Activated T-cell treated with anti-CD3 and anti-CD28 coated beads, Interleukin-2, amount 50 U/mL, for 4 hours (primary cell): ENCODE results near the gene SALL4. TPM values are rescaled to one million over a fixed set of nuclear protein-coding genes. Genes with fewer than 3 reads are reported as not detected.
"Not testable (repeated sequence)": the region's sequence is repeated elsewhere in the genome, so short reads cannot be mapped to it uniquely, and the experiment has no call there.

Experiments
- ATAC-seq, 2 donors: fragments of 200-7000 bp; cut with Tn5 transposase; one replicate each; pipeline ENCODE4 v1.10.0; 2021
- DNase-seq: peaks from one replicate; pipeline ENCODE4 v3.0.0-alpha.2; 2020
- H3K27me3 Mint-ChIP-seq: one replicate; pipeline ENCODE4 v1.8.0; 2021; ENCODE audit warnings: low read depth, mixed read lengths
- H3K36me3 Mint-ChIP-seq: one replicate; pipeline ENCODE4 v1.8.0; 2022; ENCODE audit warnings: mixed read lengths; ENCODE audit not compliant: insufficient read depth
- H3K4me1 Mint-ChIP-seq: one replicate; pipeline ENCODE4 v1.8.0; 2021; ENCODE audit warnings: low read depth, mixed read lengths
- H3K4me3 Mint-ChIP-seq: one replicate; pipeline ENCODE4 v1.8.0; 2021; ENCODE audit warnings: mild to moderate bottlenecking, moderate library complexity, mixed read lengths
- H3K9me3 Mint-ChIP-seq: one replicate; pipeline ENCODE4 v1.8.0; 2021; ENCODE audit warnings: mixed read lengths
- total RNA-seq, 3 donors: library from RNA; stranded (reverse); gene quantifications; one replicate each; pipeline ENCODE4 v1.2.1, GENCODE V29; 2021

The SALL4 gene
- total RNA-seq, result under 1 TPM; 0.08 to 0.22 (median 0.15) TPM

GRCh38 chr20:51802170-51802751 is at the start of gene SALL4:
Gene SALL4, minus strand, starts transcription at chr20:51802521. Its CDS starts 113 bp downstream, at chr20:51802408.
- ATAC-seq (no peak), DNase-seq (no peak)
- Mint-ChIP-seq H3K9me3 (no peaks in the 10 kb centered on the region), H3K4me1 (peaks cover 6% of the 10 kb centered on the region), H3K27me3 (peaks cover 62% of the 10 kb centered on the region), H3K36me3 (no peaks in the 10 kb centered on the region), H3K4me3 (no peak within 1 kb of the TSS)

- H3K4me1 Mint-ChIP-seq, result no peaks in the 10 kb centered on the region
Observed at GRCh38 chr20:51848346-51848745, 46.0 kb upstream of the SALL4 start.

GRCh38 chr20:51840865-51841264 is 38.5 kb upstream of the SALL4 start:
- H3K27me3 Mint-ChIP-seq, result peaks cover 10% of the 10 kb centered on the region
- no peak overlapping the region for H3K4me3 Mint-ChIP-seq
- DNase-seq (no peak), ATAC-seq (no peak)
- no peaks in the 10 kb centered on the region for H3K36me3 Mint-ChIP-seq
- H3K4me1 Mint-ChIP-seq, result no peaks in the 10 kb centered on the region
- no peaks in the 10 kb centered on the region for H3K9me3 Mint-ChIP-seq

More at GRCh38 chr20:51848346-51848745, 46.0 kb upstream of the SALL4 start:
- Mint-ChIP-seq H3K36me3 (no peaks in the 10 kb centered on the region), H3K4me3 (no peak overlapping the region), H3K9me3 (no peaks in the 10 kb centered on the region), H3K27me3 (peaks cover 5% of the 10 kb centered on the region)
- ATAC-seq (no peak), DNase-seq (no peak)

- H3K9me3 Mint-ChIP-seq, result no peaks in the 10 kb centered on the region
- H3K4me1 Mint-ChIP-seq, result no peaks in the 10 kb centered on the region
- DNase-seq (no peak), ATAC-seq (no peak)
- H3K27me3 Mint-ChIP-seq, result peaks cover 5% of the 10 kb centered on the region
- no peaks in the 10 kb centered on the region for H3K36me3 Mint-ChIP-seq
- no peak overlapping the region for H3K4me3 Mint-ChIP-seq
Observed at GRCh38 chr20:51837876-51838420, 35.6 kb upstream of the SALL4 start.

GRCh38 chr20:51837436-51837835 is 35.1 kb upstream of the SALL4 start:
- H3K4me3 Mint-ChIP-seq, result no peak overlapping the region
- ATAC-seq (no peak), DNase-seq (no peak)
- no peaks in the 10 kb centered on the region for H3K4me1 Mint-ChIP-seq
- H3K9me3 Mint-ChIP-seq, result no peaks in the 10 kb centered on the region
- no peaks in the 10 kb centered on the region for H3K36me3 Mint-ChIP-seq
- peaks cover 5% of the 10 kb centered on the region for H3K27me3 Mint-ChIP-seq

GRCh38 chr20:51833326-51833725 is 31.0 kb upstream of the SALL4 start:
- no peak overlapping the region for H3K4me3 Mint-ChIP-seq
- H3K27me3 Mint-ChIP-seq, result peaks cover 3% of the 10 kb centered on the region
- no peak for ATAC-seq
- no peaks in the 10 kb centered on the region for H3K4me1 Mint-ChIP-seq
- no peaks in the 10 kb centered on the region for H3K9me3 Mint-ChIP-seq
- no peaks in the 10 kb centered on the region for H3K36me3 Mint-ChIP-seq
- DNase-seq, result no peak

- Mint-ChIP-seq H3K4me3 (no peak overlapping the region), H3K27me3 (no peaks in the 10 kb centered on the region), H3K4me1 (no peaks in the 10 kb centered on the region), H3K36me3 (no peaks in the 10 kb centered on the region), H3K9me3 (no peaks in the 10 kb centered on the region)
- DNase-seq (no peak), ATAC-seq (no peak)
Observed at GRCh38 chr20:51832276-51832675, 30.0 kb upstream of the SALL4 start.

- H3K4me1 Mint-ChIP-seq, result no peaks in the 10 kb centered on the region
- no peak for DNase-seq
- ATAC-seq, result no peak
- no peak overlapping the region for H3K4me3 Mint-ChIP-seq
- no peaks in the 10 kb centered on the region for H3K9me3 Mint-ChIP-seq
- H3K27me3 Mint-ChIP-seq, result no peaks in the 10 kb centered on the region
- H3K36me3 Mint-ChIP-seq, result no peaks in the 10 kb centered on the region
Observed at GRCh38 chr20:51831866-51832265, 29.5 kb upstream of the SALL4 start.

GRCh38 chr20:51830538-51830937 is 28.2 kb upstream of the SALL4 start:
- no peaks in the 10 kb centered on the region for H3K27me3 Mint-ChIP-seq
- no peaks in the 10 kb centered on the region for H3K4me1 Mint-ChIP-seq
- H3K36me3 Mint-ChIP-seq, result no peaks in the 10 kb centered on the region
- DNase-seq, result no peak
- ATAC-seq, result no peak
- no peak overlapping the region for H3K4me3 Mint-ChIP-seq
- no peaks in the 10 kb centered on the region for H3K9me3 Mint-ChIP-seq

- H3K4me3 Mint-ChIP-seq, result no peak overlapping the region
- DNase-seq (no peak), ATAC-seq (no peak)
- no peaks in the 10 kb centered on the region for H3K4me1 Mint-ChIP-seq
- no peaks in the 10 kb centered on the region for H3K9me3 Mint-ChIP-seq
- H3K27me3 Mint-ChIP-seq, result no peaks in the 10 kb centered on the region
- no peaks in the 10 kb centered on the region for H3K36me3 Mint-ChIP-seq
Observed at GRCh38 chr20:51828762-51829161, 26.4 kb upstream of the SALL4 start.

- Mint-ChIP-seq H3K9me3 (no peaks in the 10 kb centered on the region), H3K4me3 (no peak overlapping the region), H3K27me3 (no peaks in the 10 kb centered on the region), H3K36me3 (no peaks in the 10 kb centered on the region), H3K4me1 (no peaks in the 10 kb centered on the region)
- DNase-seq (no peak), ATAC-seq (no peak)
Observed at GRCh38 chr20:51826372-51826771, 24.1 kb upstream of the SALL4 start.

GRCh38 chr20:51818479-51819008 is 16.2 kb upstream of the SALL4 start:
- H3K4me3 Mint-ChIP-seq, result no peak overlapping the region

GRCh38 chr20:51816856-51817255 is 14.5 kb upstream of the SALL4 start:
- H3K36me3 Mint-ChIP-seq, H3K4me1 Mint-ChIP-seq, ATAC-seq, H3K4me3 Mint-ChIP-seq, H3K27me3 Mint-ChIP-seq, H3K9me3 Mint-ChIP-seq, DNase-seq: not testable (repeated sequence)

More at GRCh38 chr20:51818479-51819008, 16.2 kb upstream of the SALL4 start:
- no peaks in the 10 kb centered on the region for H3K9me3 Mint-ChIP-seq
- no peaks in the 10 kb centered on the region for H3K36me3 Mint-ChIP-seq
- no peak for DNase-seq
- H3K27me3 Mint-ChIP-seq, result no peaks in the 10 kb centered on the region
- no peak for ATAC-seq
- no peaks in the 10 kb centered on the region for H3K4me1 Mint-ChIP-seq

- ATAC-seq (no peak), DNase-seq (no peak)
- Mint-ChIP-seq H3K4me1 (no peaks in the 10 kb centered on the region), H3K9me3 (no peaks in the 10 kb centered on the region), H3K36me3 (no peaks in the 10 kb centered on the region), H3K27me3 (no peaks in the 10 kb centered on the region), H3K4me3 (no peak overlapping the region)
Observed at GRCh38 chr20:51815383-51816076, 13.2 kb upstream of the SALL4 start.

GRCh38 chr20:51812861-51813260 is 10.5 kb upstream of the SALL4 start:
- Mint-ChIP-seq H3K36me3 (no peaks in the 10 kb centered on the region), H3K4me3 (no peak overlapping the region), H3K27me3 (no peaks in the 10 kb centered on the region), H3K9me3 (no peaks in the 10 kb centered on the region), H3K4me1 (no peaks in the 10 kb centered on the region)
- ATAC-seq (no peak), DNase-seq (no peak)
